ENCODE data around the gene ZNF444. TPM values are rescaled to one million over a fixed set of nuclear protein-coding genes. Genes with fewer than 3 reads are reported as not detected.
A peak's percentile ranks its signal among the peaks of the same experiment; 100 is the strongest.
"Not testable (repeated sequence)": the region's sequence is repeated elsewhere in the genome, so short reads cannot be mapped to it uniquely, and the experiment has no call there.

Gene ZNF444
- total and polyA plus RNA-seq, 2 donors (not counting 1 experiment from before 2014, with no cell fraction given): 24.1 to 37.7 TPM

DNA sequence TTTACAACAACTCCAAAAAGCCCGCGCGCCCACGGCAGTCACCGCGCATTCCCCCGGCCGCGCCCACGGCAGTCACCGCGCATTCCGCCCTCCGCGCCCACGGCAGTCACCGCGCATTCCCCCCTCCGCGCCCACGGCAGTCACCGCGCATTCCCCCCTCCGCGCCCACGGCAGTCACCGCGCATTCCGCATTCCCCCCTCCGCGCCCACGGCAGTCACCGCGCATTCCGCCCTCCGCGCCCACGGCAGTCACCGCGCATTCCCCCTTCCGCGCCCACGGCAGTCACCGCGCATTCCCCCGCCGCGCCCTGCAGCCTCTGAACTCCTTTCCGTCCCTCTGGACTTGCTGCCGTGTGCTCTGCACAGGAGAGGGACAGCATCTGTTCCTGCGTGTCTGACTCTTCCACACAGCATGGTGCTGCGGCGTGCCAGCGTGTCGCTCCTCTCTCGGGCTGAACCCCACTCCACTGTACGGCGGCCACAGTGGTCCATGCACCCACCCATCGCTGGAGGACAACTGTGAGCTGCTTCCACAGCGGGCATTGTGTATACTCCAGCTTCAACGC lies 35.2 kb upstream of the ZNF444 start:
- H3K79me2 ChIP-seq (ENCODE audit: control insufficient read depth, insufficient read depth, low read length): peaks cover 94% of the 10 kb centered on the region
- H3K9me3 Mint-ChIP-seq (ENCODE audit: insufficient read depth); ATAC-seq (ENCODE audit: low read depth); H3K27me3 Mint-ChIP-seq; H3K9ac ChIP-seq (ENCODE audit: low read length); H3K9me3 ChIP-seq (ENCODE audit: control extremely low read depth in 1 of 3, control insufficient read depth in 2 of 3, insufficient read depth in 1 of 3, low read length in 2 of 3); DNase-seq; H3K27me3 ChIP-seq (replicated peaks in 1 of 4; ENCODE audit: control extremely low read depth in 1 of 4, control insufficient read depth in 3 of 4, insufficient read depth in 4 of 4, low read length in 3 of 4); POLR2A ChIA-PET; H3K4me3 ChIP-seq (ENCODE audit: control extremely low read depth in 1 of 5, extremely low read depth in 1 of 5, insufficient read depth in 1 of 5, low read depth in 2 of 5, low read length in 4 of 5); H2AFZ ChIP-seq (ENCODE audit: insufficient read depth, low read depth, low read length, poor library complexity, severe bottlenecking): not testable (repeated sequence)
- CTCF ChIA-PET: interaction anchor here (0.8 to 1.9 kb wide), 15 partner anchors 17 to 147 kb away, joined by 3 to 19 read pairs (median 4); partner anchors contain the start of gene ZNF444
- H3K27ac Mint-ChIP-seq: peak overlapping the region; percentile 80
- H3K27ac ChIP-seq (ENCODE audit: low read length in 2 of 2): peak overlapping the region; percentile 54 to 72
- peaks cover 46 to 48% of the 10 kb centered on the region in 2 donors for H3K4me1 ChIP-seq (ENCODE audit: control insufficient read depth in 2 of 2, insufficient read depth in 2 of 2, low read length in 2 of 2)
- H3K4me1 Mint-ChIP-seq: peaks cover 61% of the 10 kb centered on the region
- H3K4me2 ChIP-seq (replicated peaks; ENCODE audit: low read depth, low read length, poor library complexity, severe bottlenecking): peak overlapping the region; percentile 70
- H3K4me3 Mint-ChIP-seq: peak overlapping the region; percentile 64
- intact Hi-C loops (cut with micrococcal nuclease): loop anchor here (1.0 to 2.0 kb wide), 2 partner anchors 15 to 34 kb away; partner anchors contain the start of gene ZNF787
- H4K20me1 ChIP-seq (ENCODE audit: control insufficient read depth, insufficient read depth, low read length, poor library complexity, severe bottlenecking): peaks cover 85% of the 10 kb centered on the region
- H3K36me3 ChIP-seq (replicated peaks in 1 of 2; ENCODE audit: control extremely low read depth in 1 of 2, control insufficient read depth in 1 of 2, extremely low read depth in 1 of 2, insufficient read depth in 2 of 2, low read length in 1 of 2): peaks cover 0 to 27% of the 10 kb centered on the region in 2 experiments
- WGBS (ENCODE audit: insufficient coverage): 97% methylated on average over 46 of the region's 61 CpGs

DNA sequence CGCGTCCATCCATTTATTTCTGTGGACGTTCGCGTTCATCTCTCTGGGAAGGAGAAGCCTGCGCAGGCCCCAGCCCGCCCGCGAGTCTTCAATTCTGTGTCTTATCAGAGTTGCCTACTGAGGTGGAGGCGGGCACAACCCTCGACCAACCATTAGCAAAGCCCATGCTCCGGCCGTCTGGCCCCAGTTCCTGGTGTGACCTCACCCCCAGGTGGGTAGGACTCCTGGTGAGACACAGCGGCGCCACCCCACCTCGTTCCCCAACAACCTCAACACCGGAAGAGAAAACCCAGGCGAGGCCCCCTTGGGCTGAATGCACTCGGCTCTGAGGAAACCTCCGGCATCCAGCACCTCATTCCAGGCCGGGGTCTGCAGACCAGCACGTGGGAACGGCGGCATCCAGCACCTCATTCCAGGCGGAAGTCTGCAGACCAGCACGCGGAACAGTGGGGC lies 34.7 kb upstream of the ZNF444 start:
- peaks cover 51 to 53% of the 10 kb centered on the region in 2 donors for H3K4me1 ChIP-seq (ENCODE audit: control insufficient read depth in 2 of 2, insufficient read depth in 2 of 2, low read length in 2 of 2)
- peaks cover 64% of the 10 kb centered on the region for H3K4me1 Mint-ChIP-seq
- peak overlapping the region; percentile 80 for H3K27ac Mint-ChIP-seq
- DNase-seq: no peak
- no peak overlapping the region for H3K4me3 ChIP-seq (ENCODE audit: control extremely low read depth in 1 of 5, extremely low read depth in 1 of 5, insufficient read depth in 1 of 5, low read depth in 2 of 5, low read length in 4 of 5)
- peaks cover 85% of the 10 kb centered on the region for H4K20me1 ChIP-seq (ENCODE audit: control insufficient read depth, insufficient read depth, low read length, poor library complexity, severe bottlenecking)
- peak overlapping the region; percentile 70 for H3K4me2 ChIP-seq (replicated peaks; ENCODE audit: low read depth, low read length, poor library complexity, severe bottlenecking)
- POLR2A ChIA-PET: no interaction called here
- no peaks in the 10 kb centered on the region for H3K27me3 ChIP-seq (replicated peaks in 1 of 4; ENCODE audit: control extremely low read depth in 1 of 4, control insufficient read depth in 3 of 4, insufficient read depth in 4 of 4, low read length in 3 of 4)
- no peaks in the 10 kb centered on the region for H3K9me3 Mint-ChIP-seq (ENCODE audit: insufficient read depth)
- WGBS (ENCODE audit: insufficient coverage): 70% methylated on average over 25 of the region's 27 CpGs
- peaks cover 95% of the 10 kb centered on the region for H3K79me2 ChIP-seq (ENCODE audit: control insufficient read depth, insufficient read depth, low read length)
- peaks cover 0 to 23% of the 10 kb centered on the region in 2 experiments for H3K36me3 ChIP-seq (replicated peaks in 1 of 2; ENCODE audit: control extremely low read depth in 1 of 2, control insufficient read depth in 1 of 2, extremely low read depth in 1 of 2, insufficient read depth in 2 of 2, low read length in 1 of 2)
- no peak overlapping the region for H3K9ac ChIP-seq (ENCODE audit: low read length)
- no peak overlapping the region for H2AFZ ChIP-seq (ENCODE audit: insufficient read depth, low read depth, low read length, poor library complexity, severe bottlenecking)
- TF ChIP-seq, protein P1, sequence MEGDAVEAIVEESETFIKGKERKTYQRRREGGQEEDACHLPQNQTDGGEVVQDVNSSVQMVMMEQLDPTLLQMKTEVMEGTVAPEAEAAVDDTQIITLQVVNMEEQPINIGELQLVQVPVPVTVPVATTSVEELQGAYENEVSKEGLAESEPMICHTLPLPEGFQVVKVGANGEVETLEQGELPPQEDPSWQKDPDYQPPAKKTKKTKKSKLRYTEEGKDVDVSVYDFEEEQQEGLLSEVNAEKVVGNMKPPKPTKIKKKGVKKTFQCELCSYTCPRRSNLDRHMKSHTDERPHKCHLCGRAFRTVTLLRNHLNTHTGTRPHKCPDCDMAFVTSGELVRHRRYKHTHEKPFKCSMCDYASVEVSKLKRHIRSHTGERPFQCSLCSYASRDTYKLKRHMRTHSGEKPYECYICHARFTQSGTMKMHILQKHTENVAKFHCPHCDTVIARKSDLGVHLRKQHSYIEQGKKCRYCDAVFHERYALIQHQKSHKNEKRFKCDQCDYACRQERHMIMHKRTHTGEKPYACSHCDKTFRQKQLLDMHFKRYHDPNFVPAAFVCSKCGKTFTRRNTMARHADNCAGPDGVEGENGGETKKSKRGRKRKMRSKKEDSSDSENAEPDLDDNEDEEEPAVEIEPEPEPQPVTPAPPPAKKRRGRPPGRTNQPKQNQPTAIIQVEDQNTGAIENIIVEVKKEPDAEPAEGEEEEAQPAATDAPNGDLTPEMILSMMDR (IDR thresholded peaks at IDR 0.05): no peak
- TF ChIP-seq EZH2 (IDR thresholded peaks at IDR 0.05; ENCODE audit: borderline replicate concordance, insufficient read depth, low read depth, low read length, poor library complexity, severe bottlenecking): no peak
- H3K4me3 Mint-ChIP-seq: peak overlapping the region; percentile 47
- ATAC-seq (ENCODE audit: low read depth): no peak
- peak overlapping the region in 1 of 2 donors; percentile 48 for H3K27ac ChIP-seq (ENCODE audit: low read length in 2 of 2)
- no peaks in the 10 kb centered on the region for H3K27me3 Mint-ChIP-seq
- no peaks in the 10 kb centered on the region for H3K9me3 ChIP-seq (ENCODE audit: control extremely low read depth in 1 of 3, control insufficient read depth in 2 of 3, insufficient read depth in 1 of 3, low read length in 2 of 3)
- intact Hi-C loops (cut with micrococcal nuclease): no loop called here
- CTCF ChIA-PET: interaction anchor here (1.1 to 1.9 kb wide), 5 partner anchors 27 to 146 kb away, joined by 3 to 9 read pairs (median 5); no protein-coding TSS in a partner anchor
